ELF-1 (cell line): ENCODE results near the gene CASK.

Experiments
- DNase-seq: peaks from one replicate; pipeline ENCODE4 v3.0.0-alpha.2; 2016; ENCODE audit warnings: low read depth, low spot score

CASK gene

GRCh38 chrX:41837270-41837944 is 85.9 kb downstream of the CASK start:
- no peak for DNase-seq

GRCh38 chrX:41828826-41829225 is 94.5 kb downstream of the CASK start:
- DNase-seq = no peak

DNA sequence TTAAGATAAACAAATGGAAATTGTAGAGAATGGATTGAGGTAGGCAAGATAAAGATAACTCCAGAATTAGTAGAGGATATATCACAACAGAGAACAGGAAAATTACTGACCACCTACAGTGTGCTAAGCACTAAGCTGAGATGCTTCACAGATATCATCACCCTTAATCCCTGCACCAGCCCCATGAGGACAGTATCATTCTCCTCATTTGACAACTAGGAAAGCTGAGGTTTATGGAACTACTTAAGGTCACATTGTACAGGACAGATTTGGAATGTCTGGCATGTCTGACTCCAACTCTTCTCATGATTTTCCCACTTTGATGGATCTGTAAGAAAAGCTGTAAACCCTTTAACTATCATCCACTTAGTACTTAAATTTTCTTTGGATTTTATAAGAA is 95.5 kb downstream of the CASK start:
- DNase-seq = no peak

DNA sequence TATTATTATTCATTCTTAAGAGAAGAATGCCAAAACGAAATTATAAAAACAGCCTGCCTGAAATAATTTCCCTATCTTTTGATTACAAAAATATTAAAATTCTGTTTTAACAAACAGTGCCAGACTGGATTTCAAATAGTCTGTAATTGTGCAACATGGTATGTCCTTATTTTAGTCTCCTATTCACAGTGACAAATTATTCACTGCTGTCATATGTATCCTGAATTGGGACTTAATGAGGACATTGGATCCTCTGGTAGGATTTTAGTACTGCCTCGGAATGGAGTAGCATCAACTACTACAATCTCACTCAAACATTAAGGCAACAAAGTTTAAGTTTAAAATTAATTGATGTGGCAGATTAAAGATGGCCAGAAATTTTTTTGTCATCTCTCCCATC is 97.6 kb downstream of the CASK start:
- DNase-seq = no peak

- DNase-seq = no peak
These were observed 98.8 kb downstream of the CASK start for GRCh38 chrX:41824551-41824950.

DNA sequence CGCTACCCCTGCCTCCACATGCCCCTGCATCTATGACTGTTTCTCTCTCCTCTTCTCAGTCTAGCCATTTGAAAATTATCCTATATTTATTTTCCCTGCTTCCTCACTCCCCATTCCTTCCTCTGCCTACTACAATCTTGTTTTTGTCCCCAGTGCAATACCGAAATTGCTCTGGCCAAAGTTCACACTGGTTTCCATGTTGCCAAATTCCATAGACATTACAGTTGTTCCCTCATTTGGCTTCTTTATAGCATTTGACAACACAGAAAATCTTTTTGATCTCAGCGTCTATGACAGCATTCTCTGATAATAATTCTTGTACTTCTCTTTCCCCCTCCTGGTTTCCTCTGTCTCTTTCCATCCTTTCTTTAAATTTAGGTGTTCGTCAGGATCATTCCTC is 100.0 kb downstream of the CASK start:
- DNase-seq = no peak

- peak; percentile 39 for DNase-seq
These were observed 100.5 kb downstream of the CASK start for GRCh38 chrX:41822892-41823291.

DNA sequence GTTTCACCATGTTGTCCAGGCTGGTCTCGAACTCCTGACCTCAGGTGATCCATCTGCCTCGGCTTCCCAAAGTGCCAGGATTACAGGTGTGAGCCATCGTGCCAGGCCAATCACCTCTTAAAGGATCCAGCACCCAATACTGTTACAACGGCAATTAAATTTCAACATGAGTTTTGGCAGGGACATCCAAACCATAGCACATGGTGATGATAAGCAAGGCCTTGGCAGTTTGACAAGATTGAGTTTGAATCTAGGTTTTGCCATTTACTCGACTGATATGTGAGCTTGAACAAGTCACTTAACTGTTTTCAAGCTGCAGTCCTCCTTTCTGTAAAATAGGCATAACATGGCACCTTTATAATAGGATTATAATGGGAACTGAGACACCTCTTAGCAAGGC is 115.3 kb downstream of the CASK start:
- DNase-seq = no peak

GRCh38 chrX:41802958-41803357 is 120.4 kb downstream of the CASK start:
- peak; percentile 64 for DNase-seq

GRCh38 chrX:41799661-41800060 is 123.7 kb downstream of the CASK start:
- DNase-seq = no peak

DNA sequence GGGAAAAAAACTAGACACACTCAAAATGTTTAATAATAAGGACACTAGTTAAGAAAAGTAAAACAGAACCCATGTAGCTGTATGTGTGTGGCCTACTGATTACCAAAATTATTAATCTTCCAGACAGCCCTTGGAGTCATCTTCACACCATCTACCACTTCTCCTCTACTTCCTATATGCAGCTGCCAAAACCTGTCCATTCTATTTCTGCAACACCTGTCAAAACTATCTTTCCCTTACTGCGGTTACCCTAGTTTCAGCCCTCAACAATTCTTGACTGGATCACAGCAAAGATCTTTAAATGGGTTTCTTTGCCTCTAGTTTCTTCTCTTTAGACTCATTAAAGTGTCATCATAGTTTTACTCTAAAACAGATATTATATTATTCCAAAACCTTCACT is 126.8 kb downstream of the CASK start:
- no peak for DNase-seq

DNA sequence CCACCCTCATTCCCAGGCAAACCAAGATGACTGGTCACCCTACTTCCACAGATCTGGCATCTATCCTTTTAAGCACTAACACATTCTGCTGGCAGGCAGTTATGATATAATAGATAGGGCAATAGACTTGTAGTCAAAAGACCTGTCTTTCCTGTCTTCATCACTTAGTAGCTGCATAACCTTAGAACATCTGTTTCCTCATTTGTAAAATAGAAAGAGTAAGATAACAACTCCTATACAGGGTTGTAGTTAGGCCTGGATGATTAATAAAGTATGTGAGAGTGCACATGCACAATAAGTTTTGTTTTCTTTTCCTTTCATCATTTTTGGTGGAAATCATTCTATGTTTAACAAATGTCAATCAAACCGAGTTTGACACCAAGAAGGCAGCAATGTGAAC is 127.3 kb downstream of the CASK start:
- no peak for DNase-seq

DNA sequence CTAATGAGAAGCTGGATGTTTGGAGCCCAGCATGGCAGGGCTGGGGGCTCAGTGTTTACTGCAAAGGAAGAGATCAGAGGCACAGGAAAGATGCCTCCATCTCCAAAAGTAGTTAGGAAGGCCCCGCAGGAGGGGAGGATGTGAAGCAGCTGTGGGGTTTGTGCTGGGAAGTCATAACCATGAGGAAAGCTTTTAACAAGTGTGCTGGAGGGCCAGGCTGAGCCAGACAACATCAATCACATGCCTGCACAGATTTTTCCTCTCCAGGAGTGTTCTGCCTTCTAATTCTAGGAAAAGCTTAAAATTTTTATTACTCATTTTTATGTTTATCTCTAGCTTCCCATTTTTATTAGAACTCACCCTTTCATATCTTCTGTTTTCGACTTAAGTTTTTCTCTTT is 134.0 kb downstream of the CASK start:
- no peak for DNase-seq

DNA sequence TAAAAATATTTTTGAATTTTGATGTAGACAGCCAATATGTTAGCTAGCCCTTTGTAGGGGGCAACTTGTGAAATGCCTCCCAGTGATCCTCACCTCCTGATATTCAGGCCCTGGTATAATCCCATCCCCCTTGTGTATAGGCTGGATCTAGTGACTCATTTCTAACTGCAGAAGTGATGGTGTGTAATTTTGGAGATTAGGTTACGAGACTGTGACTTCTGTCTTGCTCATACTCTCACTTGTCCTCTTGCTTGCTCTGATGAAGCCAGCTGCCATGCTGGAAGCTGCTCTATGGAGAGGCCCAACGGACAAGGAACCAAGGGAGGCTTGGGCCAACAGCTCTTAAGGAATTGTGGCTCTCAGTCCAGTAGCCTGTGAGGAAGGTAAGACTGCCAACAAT is 137.7 kb downstream of the CASK start:
- DNase-seq = no peak

DNA sequence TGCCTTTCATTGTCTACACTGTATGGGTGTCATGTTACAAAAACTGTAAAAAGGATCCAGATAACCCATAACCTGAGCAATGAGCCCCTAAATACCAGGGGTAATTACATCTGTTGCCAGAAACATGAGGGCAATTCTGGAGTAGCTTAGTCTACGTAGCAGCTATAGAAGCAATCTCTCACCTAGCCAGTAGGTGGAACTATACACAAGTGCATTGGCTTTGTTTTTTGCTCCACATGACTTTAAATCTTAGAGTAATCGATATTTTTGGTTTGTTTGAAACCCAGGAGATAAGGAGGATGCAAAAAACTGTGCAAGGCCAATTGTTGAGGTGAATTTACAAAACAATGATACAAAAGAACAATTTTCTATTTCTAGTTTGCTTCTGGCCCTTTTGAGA is 141.9 kb downstream of the CASK start:
- peak; percentile 8 for DNase-seq

DNA sequence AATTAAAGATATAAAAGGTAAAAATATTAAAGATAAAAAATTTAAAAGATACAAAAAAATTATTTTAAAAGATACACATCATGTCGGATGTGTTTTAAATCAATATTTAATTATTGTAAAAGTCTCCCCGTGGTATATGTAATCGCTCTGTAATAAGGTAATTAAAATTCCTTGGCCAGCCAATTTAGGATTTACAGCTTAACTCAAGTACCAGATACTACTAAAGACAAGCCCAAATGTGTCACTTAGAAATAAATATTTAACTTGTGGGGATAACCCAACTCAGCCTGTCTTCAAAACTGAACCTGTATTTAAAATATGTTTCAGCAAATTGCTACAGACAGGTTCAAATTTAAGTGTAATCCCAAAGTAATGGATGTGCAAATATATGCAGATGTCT is 143.4 kb downstream of the CASK start:
- no peak for DNase-seq

- no peak for DNase-seq
These were observed 144.3 kb downstream of the CASK start for GRCh38 chrX:41779030-41779564.

DNA sequence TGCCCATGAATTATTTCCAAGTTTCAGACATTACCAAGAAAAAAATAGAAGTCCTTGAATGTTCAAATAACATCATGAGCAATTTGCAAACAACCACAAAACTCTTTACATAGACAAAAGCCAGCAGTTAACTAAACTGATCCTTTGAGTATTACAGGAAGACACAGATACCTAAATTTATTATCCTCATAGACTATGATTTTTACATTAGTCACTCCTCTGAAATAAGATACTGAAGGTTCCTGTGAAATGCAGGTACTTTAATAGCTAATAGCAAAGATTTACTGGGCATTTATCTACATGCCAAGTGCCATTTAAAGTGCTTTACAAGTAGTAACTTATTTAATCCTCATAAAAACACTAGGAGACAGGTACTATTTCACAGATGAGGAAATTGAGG is 161.7 kb downstream of the CASK start:
- DNase-seq = no peak

GRCh38 chrX:41761169-41761568 is 162.2 kb downstream of the CASK start:
- DNase-seq = no peak

- no peak for DNase-seq
These were observed 163.5 kb downstream of the CASK start for GRCh38 chrX:41759817-41760216.

GRCh38 chrX:41758401-41758800 is 165.0 kb downstream of the CASK start:
- DNase-seq = no peak

DNA sequence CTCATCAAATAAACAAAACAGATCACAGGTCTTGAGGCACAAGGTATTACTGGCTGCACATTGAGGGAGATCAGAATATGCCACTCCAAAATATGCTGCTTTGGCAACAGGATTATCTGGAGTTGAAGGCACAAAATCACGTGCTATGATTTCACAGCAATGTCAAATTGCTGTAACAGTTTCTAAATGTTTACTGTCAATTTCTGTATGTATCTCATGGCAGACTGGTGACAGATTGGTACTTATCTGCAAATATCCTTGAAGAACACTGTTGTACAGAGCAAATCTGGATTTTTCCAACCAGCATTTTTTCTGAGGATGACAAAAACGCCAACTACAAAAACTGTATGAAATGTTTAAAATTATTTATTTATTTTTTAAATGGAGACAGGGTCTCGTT is 172.6 kb downstream of the CASK start:
- no peak for DNase-seq

GRCh38 chrX:41739871-41740270 is 183.5 kb downstream of the CASK start:
- DNase-seq = peak; percentile 13

DNA sequence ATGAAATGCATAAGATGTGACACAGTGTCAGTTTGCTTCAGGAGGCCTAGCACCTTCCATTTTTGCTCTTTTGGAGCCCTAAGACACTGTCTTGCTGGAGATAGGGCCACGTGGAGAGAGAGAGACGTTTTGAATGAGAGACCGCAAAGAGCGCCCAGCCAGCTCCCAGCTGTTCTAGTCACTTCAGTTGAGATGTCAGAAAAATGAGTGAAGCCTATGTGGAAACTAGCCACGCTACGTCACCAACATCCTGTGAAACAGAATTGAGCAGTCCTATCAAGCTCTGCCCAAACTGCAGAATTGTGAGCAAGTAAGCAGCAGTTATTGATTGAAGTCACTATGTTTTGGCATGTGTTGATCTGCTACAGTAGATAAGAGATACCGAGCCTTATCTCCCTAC is 186.3 kb downstream of the CASK start:
- no peak for DNase-seq
